HL-60 (cell line): ENCODE data around the gene ALKBH5.

Source experiments
- DNase-seq, 2 experiments: peaks; one replicate each; pipeline ENCODE4 v3.0.0-alpha.2; 2010 to 2020; ENCODE audit warnings: low read depth in 1 of 2, low spot score in 1 of 2
- H3K27ac ChIP-seq: fragments of 250-450 bp; sonication (Bioruptor Pico); replicated peaks from 2 replicates; pipeline ENCODE4 v1.5.1; 2020; ENCODE audit warnings: mild to moderate bottlenecking, moderate library complexity
- H3K27me3 ChIP-seq: fragments of 250-450 bp; sonication (Bioruptor Pico); 2 replicates; pipeline ENCODE4 v1.5.1; 2021; ENCODE audit warnings: mild to moderate bottlenecking, moderate library complexity; ENCODE audit not compliant: insufficient read depth, poor library complexity, severe bottlenecking
- H3K4me3 ChIP-seq: replicated peaks from 2 replicates; pipeline ENCODE4 v1.5.1; 2011; ENCODE audit warnings: mild to moderate bottlenecking, control low read depth, low read length; ENCODE audit not compliant: insufficient read depth
- CTCF ChIP-seq: IDR thresholded peaks from one replicate; pipeline ENCODE4 v1.5.1; 2011; ENCODE audit warnings: low read length, control low read depth, inconsistent platforms; ENCODE audit not compliant: insufficient read depth
- GABPA ChIP-seq: IDR thresholded peaks from 2 replicates; pipeline ENCODE4 v1.6.1; 2012; ENCODE audit warnings: low read depth
- POLR2AphosphoS5 ChIP-seq: IDR thresholded peaks from 2 replicates; pipeline ENCODE4 v1.6.1; 2012; ENCODE audit warnings: low read depth
- SPI1 ChIP-seq: IDR thresholded peaks from 2 replicates; pipeline ENCODE4 v1.6.1; 2012; ENCODE audit warnings: low read depth, mild to moderate bottlenecking, borderline replicate concordance
- TF ChIP-seq, protein P1 (sequence below): IDR thresholded peaks from 2 replicates; pipeline ENCODE4 v1.6.1; 2012; ENCODE audit warnings: low read depth; ENCODE audit not compliant: insufficient replicate concordance

Gene ALKBH5

GRCh38 chr17:18139092-18139491 is 44.5 kb upstream of the ALKBH5 start:
- no peak for DNase-seq
- no peak for TF ChIP-seq SPI1
- TF ChIP-seq, protein P1, sequence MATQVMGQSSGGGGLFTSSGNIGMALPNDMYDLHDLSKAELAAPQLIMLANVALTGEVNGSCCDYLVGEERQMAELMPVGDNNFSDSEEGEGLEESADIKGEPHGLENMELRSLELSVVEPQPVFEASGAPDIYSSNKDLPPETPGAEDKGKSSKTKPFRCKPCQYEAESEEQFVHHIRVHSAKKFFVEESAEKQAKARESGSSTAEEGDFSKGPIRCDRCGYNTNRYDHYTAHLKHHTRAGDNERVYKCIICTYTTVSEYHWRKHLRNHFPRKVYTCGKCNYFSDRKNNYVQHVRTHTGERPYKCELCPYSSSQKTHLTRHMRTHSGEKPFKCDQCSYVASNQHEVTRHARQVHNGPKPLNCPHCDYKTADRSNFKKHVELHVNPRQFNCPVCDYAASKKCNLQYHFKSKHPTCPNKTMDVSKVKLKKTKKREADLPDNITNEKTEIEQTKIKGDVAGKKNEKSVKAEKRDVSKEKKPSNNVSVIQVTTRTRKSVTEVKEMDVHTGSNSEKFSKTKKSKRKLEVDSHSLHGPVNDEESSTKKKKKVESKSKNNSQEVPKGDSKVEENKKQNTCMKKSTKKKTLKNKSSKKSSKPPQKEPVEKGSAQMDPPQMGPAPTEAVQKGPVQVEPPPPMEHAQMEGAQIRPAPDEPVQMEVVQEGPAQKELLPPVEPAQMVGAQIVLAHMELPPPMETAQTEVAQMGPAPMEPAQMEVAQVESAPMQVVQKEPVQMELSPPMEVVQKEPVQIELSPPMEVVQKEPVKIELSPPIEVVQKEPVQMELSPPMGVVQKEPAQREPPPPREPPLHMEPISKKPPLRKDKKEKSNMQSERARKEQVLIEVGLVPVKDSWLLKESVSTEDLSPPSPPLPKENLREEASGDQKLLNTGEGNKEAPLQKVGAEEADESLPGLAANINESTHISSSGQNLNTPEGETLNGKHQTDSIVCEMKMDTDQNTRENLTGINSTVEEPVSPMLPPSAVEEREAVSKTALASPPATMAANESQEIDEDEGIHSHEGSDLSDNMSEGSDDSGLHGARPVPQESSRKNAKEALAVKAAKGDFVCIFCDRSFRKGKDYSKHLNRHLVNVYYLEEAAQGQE: no peak
- TF ChIP-seq CTCF: no peak
- no peak for TF ChIP-seq POLR2AphosphoS5
- no peak for TF ChIP-seq GABPA
- no peaks in the 10 kb centered on the region for H3K27me3 ChIP-seq
- H3K4me3 ChIP-seq: no peak overlapping the region
- H3K27ac ChIP-seq: no peak overlapping the region

- no peak overlapping the region for H3K4me3 ChIP-seq
- H3K27ac ChIP-seq: no peak overlapping the region
- TF ChIP-seq, protein P1: no peak
- TF ChIP-seq CTCF (no peak), GABPA (no peak), SPI1 (no peak), POLR2AphosphoS5 (no peak)
- no peaks in the 10 kb centered on the region for H3K27me3 ChIP-seq
- DNase-seq: no peak
Observed at GRCh38 chr17:18139498-18139897, 44.1 kb upstream of the ALKBH5 start.

- Histone ChIP-seq H3K27me3 (no peaks in the 10 kb centered on the region), H3K27ac (no peak overlapping the region), H3K4me3 (no peak overlapping the region)
- DNase-seq: no peak
- TF ChIP-seq CTCF (no peak), SPI1 (no peak), GABPA (no peak), POLR2AphosphoS5 (no peak)
- TF ChIP-seq, protein P1: no peak
Observed at GRCh38 chr17:18139949-18140348, 43.7 kb upstream of the ALKBH5 start.
